ENCODE data around the gene ZNF559.

The ZNF559 gene

GRCh38 chr19:9324584-9324962 lies 594 bp downstream of the ZNF559 start:
- peak overlapping the region; percentile 54 for H3K9ac ChIP-seq
- peak overlapping the region; percentile 78 for H3K27ac ChIP-seq
- H2AFZ ChIP-seq (ENCODE audit: low read depth), result peak overlapping the region; percentile 75

DNA sequence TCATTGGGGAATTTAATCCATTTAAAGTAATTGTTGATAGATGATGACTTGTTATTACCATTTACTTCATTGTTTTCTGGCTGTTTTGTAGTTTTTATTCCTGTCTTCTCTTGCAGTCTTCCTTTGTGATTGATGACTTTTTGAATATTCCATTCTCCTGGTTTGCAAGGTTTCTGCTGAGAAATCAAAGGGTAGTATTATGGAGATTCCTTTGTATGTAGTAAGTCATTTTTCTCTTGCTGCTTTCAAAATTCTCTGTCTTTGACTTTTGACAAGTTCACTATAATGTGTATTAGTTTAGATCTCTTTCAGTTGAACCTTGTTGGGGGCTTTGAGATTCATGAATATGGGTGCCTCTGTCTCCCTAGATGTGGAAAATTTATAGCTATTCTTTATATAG lies 6.0 kb downstream of the ZNF559 start:
- no peak overlapping the region for H3K9ac ChIP-seq
- no peaks in the 10 kb centered on the region for H3K27me3 ChIP-seq (ENCODE audit: insufficient read depth, low read depth)
- H3K4me1 ChIP-seq (ENCODE audit: low read depth, poor library complexity, severe bottlenecking), result no peaks in the 10 kb centered on the region
- H3K4me3 ChIP-seq (IDR thresholded peaks at IDR 0.05; ENCODE audit: insufficient read depth, low read depth, low read length), result no peak overlapping the region
- H4K20me1 ChIP-seq (ENCODE audit: insufficient read depth), result no peaks in the 10 kb centered on the region
- H3K36me3 ChIP-seq (ENCODE audit: insufficient read depth), result no peaks in the 10 kb centered on the region
- H2AFZ ChIP-seq (ENCODE audit: low read depth), result no peak overlapping the region
- TF ChIP-seq CTCF (conservative IDR thresholded peaks at IDR 0.05; ENCODE audit: low read depth, low read length), result no peak
- no peak overlapping the region for H3K27ac ChIP-seq
- no peaks in the 10 kb centered on the region for H3K79me2 ChIP-seq (ENCODE audit: insufficient read depth, low read depth)
- H3K4me2 ChIP-seq, result no peak overlapping the region

More at GRCh38 chr19:9324584-9324962, 594 bp downstream of the ZNF559 start:
- TF ChIP-seq CTCF (conservative IDR thresholded peaks at IDR 0.05; ENCODE audit: low read depth, low read length), result no peak
- Histone ChIP-seq H3K4me2 (peak overlapping the region; percentile 81), H3K4me3 (IDR thresholded peaks at IDR 0.05; ENCODE audit: insufficient read depth, low read depth, low read length) (no peak overlapping the region), H3K36me3 (ENCODE audit: insufficient read depth) (no peaks in the 10 kb centered on the region), H3K4me1 (ENCODE audit: low read depth, poor library complexity, severe bottlenecking) (no peaks in the 10 kb centered on the region), H3K79me2 (ENCODE audit: insufficient read depth, low read depth) (no peaks in the 10 kb centered on the region), H4K20me1 (ENCODE audit: insufficient read depth) (no peaks in the 10 kb centered on the region), H3K27me3 (ENCODE audit: insufficient read depth, low read depth) (no peaks in the 10 kb centered on the region)

- Histone ChIP-seq H3K4me2 (no peak overlapping the region), H3K9ac (no peak overlapping the region), H3K27ac (no peak overlapping the region), H3K79me2 (ENCODE audit: insufficient read depth, low read depth) (no peaks in the 10 kb centered on the region), H2AFZ (ENCODE audit: low read depth) (no peak overlapping the region), H3K4me3 (IDR thresholded peaks at IDR 0.05; ENCODE audit: insufficient read depth, low read depth, low read length) (no peak overlapping the region), H3K27me3 (ENCODE audit: insufficient read depth, low read depth) (no peaks in the 10 kb centered on the region), H4K20me1 (ENCODE audit: insufficient read depth) (no peaks in the 10 kb centered on the region), H3K4me1 (ENCODE audit: low read depth, poor library complexity, severe bottlenecking) (no peaks in the 10 kb centered on the region), H3K36me3 (ENCODE audit: insufficient read depth) (no peaks in the 10 kb centered on the region)
- TF ChIP-seq CTCF (conservative IDR thresholded peaks at IDR 0.05; ENCODE audit: low read depth, low read length), result no peak
Measured at GRCh38 chr19:9342610-9343304, 18.8 kb downstream of the ZNF559 start.

GRCh38 chr19:9345005-9345404 lies 21.0 kb downstream of the ZNF559 start:
- Histone ChIP-seq H2AFZ (ENCODE audit: low read depth) (no peak overlapping the region), H3K4me3 (IDR thresholded peaks at IDR 0.05; ENCODE audit: insufficient read depth, low read depth, low read length) (no peak overlapping the region), H3K27ac (no peak overlapping the region), H3K4me2 (no peak overlapping the region), H3K27me3 (ENCODE audit: insufficient read depth, low read depth) (no peaks in the 10 kb centered on the region), H3K36me3 (ENCODE audit: insufficient read depth) (no peaks in the 10 kb centered on the region), H4K20me1 (ENCODE audit: insufficient read depth) (no peaks in the 10 kb centered on the region), H3K9ac (no peak overlapping the region), H3K4me1 (ENCODE audit: low read depth, poor library complexity, severe bottlenecking) (no peaks in the 10 kb centered on the region), H3K79me2 (ENCODE audit: insufficient read depth, low read depth) (no peaks in the 10 kb centered on the region)
- TF ChIP-seq CTCF (conservative IDR thresholded peaks at IDR 0.05; ENCODE audit: low read depth, low read length), result no peak
